HG03460 (cell line): ENCODE measurements around the gene ELMO1.

ENCODE experiments used
- ATAC-seq: cut with Tn5 transposase; IDR thresholded peaks from one replicate; pipeline ENCODE4 v1.9.1; 2021; ENCODE audit not compliant: unreplicated experiment

The ELMO1 gene

GRCh38 chr7:37410305-37411229 is 38.1 kb downstream of the ELMO1 start:
- ATAC-seq, result no peak

GRCh38 chr7:37409461-37409860 is 39.2 kb downstream of the ELMO1 start:
- no peak for ATAC-seq

GRCh38 chr7:37408291-37409228 is 40.1 kb downstream of the ELMO1 start:
- no peak for ATAC-seq

- no peak for ATAC-seq
Observed at GRCh38 chr7:37405603-37406122, 43.0 kb downstream of the ELMO1 start.

GRCh38 chr7:37405128-37405527 is 43.5 kb downstream of the ELMO1 start:
- no peak for ATAC-seq

GRCh38 chr7:37399876-37400421 is 48.7 kb downstream of the ELMO1 start:
- ATAC-seq, result no peak

- ATAC-seq, result no peak
Observed at GRCh38 chr7:37398403-37398802, 50.3 kb downstream of the ELMO1 start.

GRCh38 chr7:37395618-37396259 is 52.9 kb downstream of the ELMO1 start:
- no peak for ATAC-seq

GRCh38 chr7:37394158-37394557 is 54.5 kb downstream of the ELMO1 start:
- no peak for ATAC-seq

- ATAC-seq, result no peak
Observed at GRCh38 chr7:37393476-37393875, 55.2 kb downstream of the ELMO1 start.

GRCh38 chr7:37392673-37393017 is 56.0 kb downstream of the ELMO1 start:
- no peak for ATAC-seq

GRCh38 chr7:37391791-37392672 is 56.6 kb downstream of the ELMO1 start:
- ATAC-seq, result no peak

GRCh38 chr7:37390114-37390513 is 58.5 kb downstream of the ELMO1 start:
- no peak for ATAC-seq

- no peak for ATAC-seq
Observed at GRCh38 chr7:37388811-37389210, 59.9 kb downstream of the ELMO1 start.

- no peak for ATAC-seq
Observed at GRCh38 chr7:37385787-37386186, 62.9 kb downstream of the ELMO1 start.

- ATAC-seq, result no peak
Observed at GRCh38 chr7:37382546-37383088, 66.0 kb downstream of the ELMO1 start.

GRCh38 chr7:37380831-37381230 is 67.8 kb downstream of the ELMO1 start:
- no peak for ATAC-seq

- ATAC-seq, result no peak
Observed at GRCh38 chr7:37379546-37380277, 69.0 kb downstream of the ELMO1 start.

GRCh38 chr7:37377231-37377630 is 71.4 kb downstream of the ELMO1 start:
- ATAC-seq, result no peak
